Calu3 (cell line): Measurements from ENCODE around the gene HAUS6. TPM values are rescaled to one million over a fixed set of nuclear protein-coding genes. Genes with fewer than 3 reads are reported as not detected.
A peak's percentile ranks its signal among the peaks of the same experiment; 100 is the strongest.
"Not testable (repeated sequence)": the region's sequence is repeated elsewhere in the genome, so short reads cannot be mapped to it uniquely, and the experiment has no call there.

Source experiments
- BruUV-seq: library from RNA; stranded (reverse); fragments of 400-500 nt; replicated peaks from 2 replicates; lab custom pipeline; 2021; lab: Mats Ljungman, UMichigan
- CTCF ChIA-PET: fragments of 300-600 bp; sonication (Branson Sonifier 250); formaldehyde crosslinking; loops from one replicate; lab custom pipeline; 2022; ENCODE audit warnings: antibody characterized with exemption; lab: Charles Lee
- DNase-seq: peaks from one replicate; pipeline ENCODE4 v3.0.0; 2022
- H3K27ac Mint-ChIP-seq: one replicate; pipeline ENCODE4 v1.8.0; 2022; ENCODE audit warnings: mixed read lengths; ENCODE audit not compliant: unreplicated experiment
- H3K27me3 Mint-ChIP-seq: one replicate; pipeline ENCODE4 v1.8.0; 2022; ENCODE audit warnings: mixed read lengths; ENCODE audit not compliant: unreplicated experiment
- H3K36me3 Mint-ChIP-seq: one replicate; pipeline ENCODE4 v1.8.0; 2022; ENCODE audit warnings: mild to moderate bottlenecking, moderate library complexity, mixed read lengths; ENCODE audit not compliant: insufficient read depth, unreplicated experiment
- H3K4me1 Mint-ChIP-seq: one replicate; pipeline ENCODE4 v1.8.0; 2022; ENCODE audit warnings: mild to moderate bottlenecking, low read depth, mixed read lengths; ENCODE audit not compliant: unreplicated experiment
- H3K4me3 Mint-ChIP-seq: one replicate; pipeline ENCODE4 v1.8.0; 2022; ENCODE audit warnings: mild to moderate bottlenecking, low read depth, moderate library complexity, mixed read lengths; ENCODE audit not compliant: unreplicated experiment
- H3K9me3 Mint-ChIP-seq: one replicate; pipeline ENCODE4 v1.8.0; 2022; ENCODE audit warnings: low read depth, mixed read lengths; ENCODE audit not compliant: unreplicated experiment
- intact Hi-C: fragments of 100-400 bp; cut with micrococcal nuclease; formaldehyde crosslinking; loops from one replicate; pipeline ENCODE4 v1.10.0; 2022; ENCODE audit not compliant: unreplicated experiment
- total RNA-seq: library from RNA; stranded (reverse); gene quantifications from 2 replicates; pipeline ENCODE4 v1.2.3, GENCODE V29; 2022
- TF ChIP-seq, protein P1 (sequence below): fragments of 200-600 bp; IDR thresholded peaks from one replicate; pipeline ENCODE4 v1.8.0; 2022; ENCODE audit warnings: antibody characterized with exemption; ENCODE audit not compliant: unreplicated experiment

The HAUS6 gene
- total RNA-seq, 1 experiment from 2014 or later = 15.7 TPM

DNA sequence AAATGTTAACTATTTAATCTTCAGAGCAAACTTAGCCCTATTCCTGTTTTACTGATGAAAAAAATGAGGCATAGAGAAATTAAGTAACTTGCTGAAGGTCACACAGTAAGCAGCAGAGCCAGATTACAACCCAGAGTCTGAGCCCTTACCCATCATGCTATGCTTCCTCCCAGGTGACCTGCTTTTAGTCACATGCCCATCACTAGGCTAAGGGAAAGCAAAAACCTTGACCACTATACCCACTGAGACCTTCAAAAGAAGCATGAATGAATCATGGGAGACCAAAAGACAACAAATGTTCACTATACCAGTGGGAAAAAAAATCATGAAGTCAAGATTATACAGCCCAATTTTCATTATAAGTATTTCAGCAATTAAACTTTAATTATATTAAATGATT is 5.3 kb upstream of the HAUS6 start:
- intact Hi-C loops = no loop called here
- no peak overlapping the region for H3K4me3 Mint-ChIP-seq
- TF ChIP-seq, protein P1, sequence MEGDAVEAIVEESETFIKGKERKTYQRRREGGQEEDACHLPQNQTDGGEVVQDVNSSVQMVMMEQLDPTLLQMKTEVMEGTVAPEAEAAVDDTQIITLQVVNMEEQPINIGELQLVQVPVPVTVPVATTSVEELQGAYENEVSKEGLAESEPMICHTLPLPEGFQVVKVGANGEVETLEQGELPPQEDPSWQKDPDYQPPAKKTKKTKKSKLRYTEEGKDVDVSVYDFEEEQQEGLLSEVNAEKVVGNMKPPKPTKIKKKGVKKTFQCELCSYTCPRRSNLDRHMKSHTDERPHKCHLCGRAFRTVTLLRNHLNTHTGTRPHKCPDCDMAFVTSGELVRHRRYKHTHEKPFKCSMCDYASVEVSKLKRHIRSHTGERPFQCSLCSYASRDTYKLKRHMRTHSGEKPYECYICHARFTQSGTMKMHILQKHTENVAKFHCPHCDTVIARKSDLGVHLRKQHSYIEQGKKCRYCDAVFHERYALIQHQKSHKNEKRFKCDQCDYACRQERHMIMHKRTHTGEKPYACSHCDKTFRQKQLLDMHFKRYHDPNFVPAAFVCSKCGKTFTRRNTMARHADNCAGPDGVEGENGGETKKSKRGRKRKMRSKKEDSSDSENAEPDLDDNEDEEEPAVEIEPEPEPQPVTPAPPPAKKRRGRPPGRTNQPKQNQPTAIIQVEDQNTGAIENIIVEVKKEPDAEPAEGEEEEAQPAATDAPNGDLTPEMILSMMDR = no peak
- H3K36me3 Mint-ChIP-seq = peaks cover 2% of the 10 kb centered on the region
- H3K27ac Mint-ChIP-seq = no peak overlapping the region
- DNase-seq = no peak
- H3K4me1 Mint-ChIP-seq = no peaks in the 10 kb centered on the region
- BruUV-seq = no TSS peak
- no peaks in the 10 kb centered on the region for H3K9me3 Mint-ChIP-seq
- H3K27me3 Mint-ChIP-seq = no peaks in the 10 kb centered on the region
- CTCF ChIA-PET = no interaction called here

DNA sequence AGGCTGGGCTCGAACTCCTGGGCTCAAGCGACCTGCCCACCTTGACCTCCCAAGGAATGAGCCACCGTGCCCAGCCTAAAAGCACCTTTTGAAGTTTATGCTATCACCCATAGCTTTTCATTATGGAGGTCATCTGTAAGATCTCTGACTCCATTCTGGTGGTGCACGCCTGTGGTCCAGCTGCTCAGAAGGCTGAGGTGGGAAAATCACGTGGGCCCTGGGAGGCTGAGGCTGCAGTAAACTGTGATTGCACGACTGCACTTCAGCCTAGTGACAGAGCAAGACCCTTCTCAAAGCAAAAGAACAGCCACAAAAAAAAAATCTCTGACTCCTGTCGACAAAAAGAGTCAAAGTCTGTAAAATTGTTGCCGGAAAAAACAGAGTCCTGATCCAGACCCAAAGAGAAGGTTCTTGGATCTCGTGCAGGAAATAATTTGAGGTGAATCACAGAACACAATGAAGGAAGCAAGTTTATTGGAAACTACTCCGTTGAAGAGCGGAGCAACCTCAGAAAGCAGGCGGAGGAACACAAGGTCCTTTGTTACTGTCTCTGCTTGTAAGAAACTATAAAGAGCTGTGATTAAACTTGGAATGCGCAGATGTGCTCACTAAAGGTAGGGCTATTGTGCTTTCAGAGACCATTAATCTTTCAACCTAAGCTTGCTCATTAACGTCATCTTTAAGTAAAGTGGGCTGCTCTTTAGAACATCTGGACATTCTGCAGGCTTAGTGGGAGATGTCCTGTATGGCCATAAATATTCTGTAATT is 2.0 kb upstream of the HAUS6 start:
- Mint-ChIP-seq H3K27me3 (no peaks in the 10 kb centered on the region), H3K9me3 (no peaks in the 10 kb centered on the region), H3K36me3 (peaks cover 15% of the 10 kb centered on the region), H3K27ac (no peak overlapping the region), H3K4me1 (peaks cover 9% of the 10 kb centered on the region), H3K4me3 (no peak overlapping the region)
- intact Hi-C loops = loop anchor here (5.0 kb wide), 1 partner anchor 68 kb away; no protein-coding TSS in a partner anchor
- CTCF ChIA-PET = no interaction called here
- no TSS peak for BruUV-seq
- TF ChIP-seq, protein P1 = no peak
- no peak for DNase-seq

DNA sequence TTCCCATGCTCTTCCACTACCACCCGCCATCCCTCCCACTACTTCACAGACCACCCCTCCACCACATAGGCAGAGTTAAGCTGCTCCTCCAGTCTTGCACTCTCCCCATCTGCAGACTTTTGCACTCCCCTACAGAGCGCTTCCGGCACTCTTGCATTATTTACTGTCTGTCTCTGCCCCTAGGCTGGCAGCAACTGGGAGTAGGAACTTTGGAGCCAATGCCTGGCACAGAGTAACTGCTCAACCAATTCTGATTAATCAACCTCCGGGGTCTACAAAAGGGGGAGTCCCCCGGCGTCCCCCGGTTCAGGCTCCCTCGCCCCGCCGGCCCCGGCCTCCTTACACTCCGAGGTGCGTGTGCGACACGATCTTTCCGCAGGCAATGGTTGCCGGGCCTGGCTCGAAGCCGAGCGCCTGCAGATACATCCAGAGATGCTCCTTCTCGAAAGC is 498 bp downstream of the HAUS6 start:
- peak overlapping the region; percentile 70 for H3K27ac Mint-ChIP-seq

GRCh38 chr9:19101203-19101602 is 1.5 kb downstream of the HAUS6 start:
- DNase-seq = no peak
- intact Hi-C loops = loop anchor here (5.0 kb wide), 1 partner anchor 71 kb away; no protein-coding TSS in a partner anchor
- no TSS peak for BruUV-seq
- CTCF ChIA-PET = interaction anchor here (1.1 kb wide), 1 partner anchor 73 kb away, joined by 4 read pairs; no protein-coding TSS in a partner anchor
- Mint-ChIP-seq H3K4me3 (peak overlapping the region; percentile 88), H3K9me3 (no peaks in the 10 kb centered on the region), H3K36me3 (peaks cover 20% of the 10 kb centered on the region), H3K27ac (no peak overlapping the region), H3K4me1 (peaks cover 9% of the 10 kb centered on the region), H3K27me3 (no peaks in the 10 kb centered on the region)
- TF ChIP-seq, protein P1 = no peak

More for the DNA sequence above, 498 bp downstream of the HAUS6 start:
- CTCF ChIA-PET = no interaction called here
- BruUV-seq = no TSS peak
- intact Hi-C loops = loop anchor here (2.0 to 5.0 kb wide), 2 partner anchors 59 to 70 kb away; no protein-coding TSS in a partner anchor
- H3K4me3 Mint-ChIP-seq = peak overlapping the region; percentile 88
- peaks cover 9% of the 10 kb centered on the region for H3K4me1 Mint-ChIP-seq
- TF ChIP-seq, protein P1 = no peak
- no peaks in the 10 kb centered on the region for H3K9me3 Mint-ChIP-seq
- H3K36me3 Mint-ChIP-seq = peaks cover 20% of the 10 kb centered on the region
- DNase-seq = peak; percentile 6
- no peaks in the 10 kb centered on the region for H3K27me3 Mint-ChIP-seq

DNA sequence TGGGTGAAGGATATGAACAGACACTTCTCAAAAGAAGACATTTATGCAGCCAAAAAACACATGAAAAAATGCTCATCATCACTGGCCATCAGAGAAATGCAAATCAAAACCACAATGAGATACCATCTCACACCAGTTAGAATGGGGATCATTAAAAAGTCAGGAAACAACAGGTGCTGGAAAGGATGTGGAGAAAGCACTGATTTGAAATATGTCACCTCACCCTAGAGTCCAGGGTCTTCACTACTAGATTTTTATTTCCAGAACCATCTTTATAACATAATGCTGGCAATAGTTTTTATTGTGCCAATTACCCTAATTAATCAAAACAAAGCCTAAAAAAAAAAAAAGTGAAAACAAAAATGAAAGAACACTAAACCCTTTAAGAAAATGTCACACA is 5.3 kb downstream of the HAUS6 start:
- peaks cover 12% of the 10 kb centered on the region for H3K36me3 Mint-ChIP-seq
- H3K27ac Mint-ChIP-seq, intact Hi-C loops, H3K4me1 Mint-ChIP-seq, H3K4me3 Mint-ChIP-seq, BruUV-seq, H3K9me3 Mint-ChIP-seq, DNase-seq, CTCF ChIA-PET, H3K27me3 Mint-ChIP-seq: not testable (repeated sequence)
